HepG2 (cell line): Measurements from ENCODE around the gene AP1G1. TPM values are rescaled to one million over a fixed set of nuclear protein-coding genes. Genes with fewer than 3 reads are reported as not detected.

Experiments used
- ATAC-seq: fragments of 200-7000 bp; cut with Tn5 transposase; 3 replicates; pipeline ENCODE4 v1.9.1; 2020; ENCODE audit warnings: mild to moderate bottlenecking, moderate library complexity
- BruUV-seq: library from RNA; stranded (reverse); fragments of 400-500 nt; replicated peaks from 2 replicates; lab custom pipeline; 2021; lab: Mats Ljungman, UMichigan
- CTCF ChIA-PET: fragments of 300-600 bp; formaldehyde crosslinking; extraction: SDS; loops from one replicate; lab custom pipeline; 2021; ENCODE audit warnings: low total read pairs, inconsistent platforms, low intra/inter-chr PET ratio; lab: Yijun Ruan, JAX
- POLR2A ChIA-PET: fragments of 350-600 bp; sonication (Branson Sonifier 250); formaldehyde crosslinking; loops from one replicate; lab custom pipeline; 2020; ENCODE audit warnings: antibody characterized with exemption, inconsistent platforms; lab: Yijun Ruan, JAX
- DNase-seq: peaks from one replicate; pipeline ENCODE4 v3.0.0-alpha.2; 2015; ENCODE audit warnings: low spot score
- FAIRE-seq: peaks from 3 replicates; lab custom pipeline; 2011; peaks lifted over from hg19 to GRCh38; lab: Jason Lieb, UNC
- H2AFZ ChIP-seq: one replicate; pipeline ENCODE4 v1.6.1; 2011; ENCODE audit warnings: low read length, inconsistent platforms
- H3K27ac ChIP-seq: fragments of 300-600 bp; 3 replicates; pipeline ENCODE4 v1.8.0; 2011; ENCODE audit warnings: mixed run types, mild to moderate bottlenecking, mixed read lengths, low read length, inconsistent platforms; ENCODE audit not compliant: insufficient read depth; ENCODE audit errors: extremely low read length
- H3K27me3 ChIP-seq, 2 experiments: fragments of 200-600 bp in 1 of 2; 2 replicates in 1 of 2; 3 replicates in 1 of 2; pipeline versions ENCODE4 v1.6.0 to v1.8.0; 2011; ENCODE audit warnings: low read length in 2 of 2, mild to moderate bottlenecking in 2 of 2, moderate library complexity in 2 of 2, inconsistent platforms in 1 of 2; ENCODE audit not compliant: insufficient read depth in 2 of 2, control insufficient read depth in 1 of 2
- H3K36me3 ChIP-seq, 2 experiments: fragments of 200-600 bp in 1 of 2; replicated peaks in 1 of 2; 2 replicates in 1 of 2; 3 replicates in 1 of 2; pipeline versions ENCODE4 v1.5.1 to v1.8.0; 2011; ENCODE audit warnings: low read length in 2 of 2, inconsistent platforms in 1 of 2; ENCODE audit not compliant: insufficient read depth in 2 of 2, control insufficient read depth in 1 of 2
- H3K4me1 ChIP-seq: 2 replicates; pipeline ENCODE4 v1.5.1; 2012; ENCODE audit warnings: low read length, inconsistent platforms; ENCODE audit not compliant: insufficient read depth
- H3K4me2 ChIP-seq: 2 replicates; pipeline ENCODE4 v1.6.0; 2011; ENCODE audit warnings: low read depth, low read length, inconsistent platforms
- H3K4me3 ChIP-seq, 3 experiments: fragments of 200-600 bp in 1 of 3; sonication (generic), shearing (Covaris generic) in 1 of 3; replicated peaks in 1 of 3; 2 replicates each; pipeline ENCODE4 v1.5.1; 2011 to 2016; ENCODE audit warnings: low read length in 3 of 3, inconsistent platforms in 2 of 3, low read depth in 2 of 3, mild to moderate bottlenecking in 2 of 3, control low read depth in 1 of 3, mixed read lengths in 1 of 3; ENCODE audit not compliant: insufficient read depth in 1 of 3
- H3K79me2 ChIP-seq: one replicate; pipeline ENCODE4 v1.6.1; 2011; ENCODE audit warnings: low read length, inconsistent platforms; ENCODE audit not compliant: insufficient read depth
- H3K9ac ChIP-seq: 2 replicates; pipeline ENCODE4 v1.6.0; 2011; ENCODE audit warnings: mild to moderate bottlenecking, low read depth, low read length, inconsistent platforms; ENCODE audit not compliant: insufficient read depth
- H3K9me3 ChIP-seq: 2 replicates; pipeline ENCODE4 v1.5.1; 2012; ENCODE audit warnings: mild to moderate bottlenecking, low read length
- H4K20me1 ChIP-seq: 2 replicates; pipeline ENCODE4 v1.6.0; 2011; ENCODE audit warnings: inconsistent platforms, mild to moderate bottlenecking, low read length, moderate library complexity; ENCODE audit not compliant: insufficient read depth
- GATAD1 ChIP-seq: IDR thresholded peaks from 2 replicates; pipeline ENCODE4 v1.6.1; 2016; ENCODE audit warnings: missing genetic modification reagents, missing compliant biosample characterization
- RNF2 ChIP-seq: fragments of 450-650 bp; conservative IDR thresholded peaks from 2 replicates; pipeline ENCODE4 v1.6.1; 2016; ENCODE audit warnings: low read depth
- SNAPC2 ChIP-seq: sonication (generic); formaldehyde crosslinking; IDR thresholded peaks from 2 replicates; pipeline ENCODE4 v1.8.1; 2022; ENCODE audit warnings: mild to moderate bottlenecking, missing genetic modification reagents
- TAF1 ChIP-seq: sonication (generic); formaldehyde crosslinking; IDR thresholded peaks from 2 replicates; pipeline ENCODE4 v1.4.0; 2020; ENCODE audit warnings: missing genetic modification reagents
- ZNF24 ChIP-seq: fragments of 450-650 bp; IDR thresholded peaks from 2 replicates; pipeline ENCODE4 v1.6.1; 2017; ENCODE audit warnings: antibody characterized with exemption, mild to moderate bottlenecking
- ZNF567 ChIP-seq: sonication (generic); formaldehyde crosslinking; IDR thresholded peaks from 2 replicates; pipeline ENCODE4 v1.8.1; 2023; ENCODE audit warnings: mild to moderate bottlenecking, missing genetic modification reagents, borderline replicate concordance
- WGBS: methylation state at CpG from one replicate; pipeline ENCODE4 v1.1.6; 2017; ENCODE audit warnings: low lambda C conversion rate; 5-methylcytosine and 5-hydroxymethylcytosine counted together
- in situ Hi-C: cut with HindIII; loops from 2 replicates; pipeline ENCODE4 v1.10.0; 2017; ENCODE audit warnings: low pct_unique_long_range_greater_than_20kb; ENCODE audit not compliant: extremely low pct_ligation_motif_present
- intact Hi-C: fragments of 100-400 bp; cut with micrococcal nuclease; formaldehyde crosslinking; loops from one replicate; pipeline ENCODE4 v1.10.0; 2022; ENCODE audit not compliant: unreplicated experiment
- polyA plus RNA-seq, 8 experiments: library from polyadenylated mRNA; depleted of rRNA in 3 of 8; stranded (reverse) in 7 of 8; unstranded in 1 of 8; fragments of >200 nt; fragmentation: Illumina TruSeq in 4 of 8; extraction: Trizol in 4 of 8; gene quantifications; 2 replicates each; pipeline versions ENCODE4 v1.2.1 to v1.2.3, GENCODE V29; 2011 to 2016; ENCODE audit warnings: low read depth in 4 of 8, missing spikeins in 1 of 8, mixed read lengths in 1 of 8; ENCODE audit not compliant: insufficient read depth in 1 of 8
- total RNA-seq, 5 experiments: library from RNA; depleted of rRNA; stranded (reverse); fragments of >200 nt; fragmentation: Illumina TruSeq; extraction: Trizol; gene quantifications; 2 replicates each; pipeline ENCODE4 v1.2.3, GENCODE V29; 2016; ENCODE audit warnings: low read depth in 1 of 5
- TF ChIP-seq, protein P1 (sequence below): IDR thresholded peaks from 2 replicates; pipeline ENCODE4 v1.6.1; 2012; ENCODE audit warnings: low read length, improper control_type of control experiment

Gene AP1G1
- total and polyA plus RNA-seq, 2 of the 13 experiments (the other 11 are each of a cell fraction or from before 2014, with no cell fraction given), result 62.2 to 66.2 TPM

GRCh38 chr16:71837150-71837549 lies 28.5 kb upstream of the AP1G1 start:
- Histone ChIP-seq H3K9me3 (no peaks in the 10 kb centered on the region), H3K4me2 (no peak overlapping the region), H3K79me2 (no peaks in the 10 kb centered on the region), H2AFZ (no peak overlapping the region), H4K20me1 (no peaks in the 10 kb centered on the region), H3K9ac (no peak overlapping the region), H3K27me3 (no peaks in the 10 kb centered on the region)
- ATAC-seq, result no peak
- WGBS, result 56% methylated on average over 3 of the region's 3 CpGs
- no peak for DNase-seq
- BruUV-seq, result no TSS peak
- FAIRE-seq, result no peak
- in situ Hi-C loops, result no loop called here
- TF ChIP-seq RNF2, result no peak
- TF ChIP-seq ZNF567, result no peak
- no peak for TF ChIP-seq SNAPC2 (CRISPR knock-in tag)
- TF ChIP-seq ZNF24, result no peak
- TF ChIP-seq TAF1 (CRISPR knock-in tag), result no peak
- no peak for TF ChIP-seq GATAD1 (CRISPR knock-in tag)
- TF ChIP-seq, protein P1, sequence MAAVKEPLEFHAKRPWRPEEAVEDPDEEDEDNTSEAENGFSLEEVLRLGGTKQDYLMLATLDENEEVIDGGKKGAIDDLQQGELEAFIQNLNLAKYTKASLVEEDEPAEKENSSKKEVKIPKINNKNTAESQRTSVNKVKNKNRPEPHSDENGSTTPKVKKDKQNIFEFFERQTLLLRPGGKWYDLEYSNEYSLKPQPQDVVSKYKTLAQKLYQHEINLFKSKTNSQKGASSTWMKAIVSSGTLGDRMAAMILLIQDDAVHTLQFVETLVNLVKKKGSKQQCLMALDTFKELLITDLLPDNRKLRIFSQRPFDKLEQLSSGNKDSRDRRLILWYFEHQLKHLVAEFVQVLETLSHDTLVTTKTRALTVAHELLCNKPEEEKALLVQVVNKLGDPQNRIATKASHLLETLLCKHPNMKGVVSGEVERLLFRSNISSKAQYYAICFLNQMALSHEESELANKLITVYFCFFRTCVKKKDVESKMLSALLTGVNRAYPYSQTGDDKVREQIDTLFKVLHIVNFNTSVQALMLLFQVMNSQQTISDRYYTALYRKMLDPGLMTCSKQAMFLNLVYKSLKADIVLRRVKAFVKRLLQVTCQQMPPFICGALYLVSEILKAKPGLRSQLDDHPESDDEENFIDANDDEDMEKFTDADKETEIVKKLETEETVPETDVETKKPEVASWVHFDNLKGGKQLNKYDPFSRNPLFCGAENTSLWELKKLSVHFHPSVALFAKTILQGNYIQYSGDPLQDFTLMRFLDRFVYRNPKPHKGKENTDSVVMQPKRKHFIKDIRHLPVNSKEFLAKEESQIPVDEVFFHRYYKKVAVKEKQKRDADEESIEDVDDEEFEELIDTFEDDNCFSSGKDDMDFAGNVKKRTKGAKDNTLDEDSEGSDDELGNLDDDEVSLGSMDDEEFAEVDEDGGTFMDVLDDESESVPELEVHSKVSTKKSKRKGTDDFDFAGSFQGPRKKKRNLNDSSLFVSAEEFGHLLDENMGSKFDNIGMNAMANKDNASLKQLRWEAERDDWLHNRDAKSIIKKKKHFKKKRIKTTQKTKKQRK, result no peak
- TF ChIP-seq, all 625 proteins: peak for 0
- Histone ChIP-seq H3K36me3 (no peaks in the 10 kb centered on the region), H3K4me3 (no peak overlapping the region), H3K4me1 (peaks cover 13% of the 10 kb centered on the region), H3K27ac (no peak overlapping the region)
- ChIA-PET CTCF (no interaction called here), POLR2A (interaction anchor here (0.6 kb wide), 1 partner anchor 269 kb away, joined by 3 read pairs; no protein-coding TSS in a partner anchor)
- intact Hi-C loops, result no loop called here
